ENCODE data around the gene SYCP3.

DNA sequence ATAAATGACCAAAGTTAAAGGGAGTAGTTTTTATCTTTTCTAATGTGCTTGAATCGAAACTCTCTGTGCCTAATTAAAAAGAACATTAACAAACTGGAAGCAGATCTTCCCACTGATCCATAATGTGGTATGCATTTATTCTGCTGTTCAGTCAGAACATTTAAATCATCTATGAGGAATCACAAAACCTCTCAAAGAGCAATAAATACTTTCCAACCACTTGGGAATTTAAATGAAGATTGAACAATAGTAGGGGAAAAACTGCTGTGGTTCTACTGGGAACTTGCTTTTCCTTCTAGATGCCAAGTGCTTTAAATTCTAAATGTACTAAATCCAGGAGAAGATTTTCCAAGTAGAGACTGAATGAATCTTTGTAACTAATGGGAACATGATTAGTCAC, 54.2 kb downstream of the SYCP3 start:
- TF ChIP-seq, protein P1, sequence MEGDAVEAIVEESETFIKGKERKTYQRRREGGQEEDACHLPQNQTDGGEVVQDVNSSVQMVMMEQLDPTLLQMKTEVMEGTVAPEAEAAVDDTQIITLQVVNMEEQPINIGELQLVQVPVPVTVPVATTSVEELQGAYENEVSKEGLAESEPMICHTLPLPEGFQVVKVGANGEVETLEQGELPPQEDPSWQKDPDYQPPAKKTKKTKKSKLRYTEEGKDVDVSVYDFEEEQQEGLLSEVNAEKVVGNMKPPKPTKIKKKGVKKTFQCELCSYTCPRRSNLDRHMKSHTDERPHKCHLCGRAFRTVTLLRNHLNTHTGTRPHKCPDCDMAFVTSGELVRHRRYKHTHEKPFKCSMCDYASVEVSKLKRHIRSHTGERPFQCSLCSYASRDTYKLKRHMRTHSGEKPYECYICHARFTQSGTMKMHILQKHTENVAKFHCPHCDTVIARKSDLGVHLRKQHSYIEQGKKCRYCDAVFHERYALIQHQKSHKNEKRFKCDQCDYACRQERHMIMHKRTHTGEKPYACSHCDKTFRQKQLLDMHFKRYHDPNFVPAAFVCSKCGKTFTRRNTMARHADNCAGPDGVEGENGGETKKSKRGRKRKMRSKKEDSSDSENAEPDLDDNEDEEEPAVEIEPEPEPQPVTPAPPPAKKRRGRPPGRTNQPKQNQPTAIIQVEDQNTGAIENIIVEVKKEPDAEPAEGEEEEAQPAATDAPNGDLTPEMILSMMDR (IDR thresholded peaks at IDR 0.05; ENCODE audit: borderline replicate concordance, extremely low read depth, low read length, poor library complexity, severe bottlenecking) = no peak
- TF ChIP-seq EZH2 (IDR thresholded peaks at IDR 0.05; ENCODE audit: borderline replicate concordance, low read depth, low read length, severe bottlenecking) = no peak

Data from DND-41 (cell line).